Sigmoid colon (tissue), 7 donors: ENCODE measurements around the gene NME3. TPM values are rescaled to one million over a fixed set of nuclear protein-coding genes. Genes with fewer than 3 reads are reported as not detected.

Source experiments
- DNase-seq: peaks from one replicate; pipeline ENCODE4 v3.0.0-alpha.2; 2019
- H3K27ac ChIP-seq, 4 donors: fragments of 200-600 bp; sonication (generic); one replicate each; pipeline ENCODE4 v1.5.1; 2016 to 2019; ENCODE audit warnings: mild to moderate bottlenecking in 1 of 4
- H3K27me3 ChIP-seq, 3 donors: fragments of 200-600 bp; sonication (generic); one replicate each; pipeline ENCODE4 v1.5.1; 2019; ENCODE audit warnings: mild to moderate bottlenecking in 1 of 3
- H3K36me3 ChIP-seq, 4 donors: fragments of 200-600 bp; sonication (generic); one replicate each; pipeline ENCODE4 v1.5.1; 2016 to 2019
- H3K4me1 ChIP-seq, 4 donors: fragments of 200-600 bp; sonication (generic); one replicate each; pipeline ENCODE4 v1.5.1; 2017 to 2019
- H3K4me3 ChIP-seq, 4 donors: fragments of 200-600 bp; sonication (generic); one replicate each; pipeline ENCODE4 v1.5.1; 2017 to 2019; ENCODE audit warnings: mild to moderate bottlenecking in 2 of 4, moderate library complexity in 1 of 4
- H3K9me3 ChIP-seq, 4 donors: fragments of 200-600 bp in 3 of 4; sonication (generic) in 3 of 4; one replicate each; pipeline versions ENCODE4 v1.5.1 to v1.6.1; 2013 to 2019
- CTCF ChIP-seq, 4 experiments: fragments of 450-650 bp in 3 of 4; fragments of 200-600 bp in 1 of 4; IDR thresholded peaks; one replicate each; pipeline ENCODE4 v1.5.1; 2016 to 2019; ENCODE audit warnings: antibody characterized with exemption in 4 of 4, mild to moderate bottlenecking in 3 of 4, moderate library complexity in 2 of 4
- EP300 ChIP-seq, 4 donors: sonication (generic); formaldehyde crosslinking; IDR thresholded peaks; one replicate each; pipeline ENCODE4 v1.6.1; 2017; ENCODE audit warnings: antibody characterized with exemption in 4 of 4
- POLR2A ChIP-seq, 2 donors: fragments of 450-650 bp; IDR thresholded peaks; one replicate each; pipeline ENCODE4 v1.6.1; 2016; ENCODE audit warnings: antibody characterized with exemption in 2 of 2, mild to moderate bottlenecking in 2 of 2, moderate library complexity in 2 of 2
- POLR2AphosphoS5 ChIP-seq, 4 donors: sonication (generic); formaldehyde crosslinking; IDR thresholded peaks; one replicate each; pipeline ENCODE4 v1.6.1; 2017; ENCODE audit warnings: antibody characterized with exemption in 4 of 4
- WGBS, 2 donors: extraction: QIAGEN DNeasy Blood & Tissue Kit; methylation state at CpG; one replicate each; pipeline ENCODE4 v1.1.7; 2013; 5-methylcytosine and 5-hydroxymethylcytosine counted together
- intact Hi-C: fragments of 100-400 bp; cut with DNase I; formaldehyde crosslinking; loops from one replicate; pipeline ENCODE4 v1.15.1; 2023
- polyA plus RNA-seq, 3 donors: library from polyadenylated mRNA; stranded (reverse); fragments of 200-250 nt; gene quantifications; one replicate each; pipeline ENCODE4 v1.2.3, GENCODE V29; 2013
- total RNA-seq, 4 donors: library from RNA; depleted of rRNA; stranded (reverse); fragments of >200 nt; gene quantifications; one replicate each; pipeline ENCODE4 v1.1.0, GENCODE V29; 2016
- donor health status: healthy with polysubstance abuse.
- donor health status: Bipolar disorder and iron deficiency.
- donor health status: healthy.

The NME3 gene
- total and polyA plus RNA-seq, 7 donors: 32.4 to 152 (median 87.8) TPM

GRCh38 chr16:1763521-1764511 is 7.5 kb downstream of the NME3 start:
- Histone ChIP-seq H3K27ac (peak overlapping the region in 1 of 4 donors; percentile 17), H3K9me3 (no peaks in the 10 kb centered on the region), H3K4me3 (no peak overlapping the region), H3K36me3 (peaks cover 54 to 92% (median 75%) of the 10 kb centered on the region in 4 donors), H3K27me3 (no peaks in the 10 kb centered on the region), H3K4me1 (peaks cover 0 to 2% (median under 1%) of the 10 kb centered on the region in 4 donors)
- WGBS, 2 donors: 78 to 81% methylated on average over 81 of the region's 81 CpGs
- intact Hi-C loops: no loop called here
- peak in 2 of 4 experiments; percentile 30 to 39 for TF ChIP-seq CTCF (IDR thresholded peaks at IDR 0.05)
- no peak for TF ChIP-seq POLR2A (IDR thresholded peaks at IDR 0.05)
- DNase-seq: no peak

DNA sequence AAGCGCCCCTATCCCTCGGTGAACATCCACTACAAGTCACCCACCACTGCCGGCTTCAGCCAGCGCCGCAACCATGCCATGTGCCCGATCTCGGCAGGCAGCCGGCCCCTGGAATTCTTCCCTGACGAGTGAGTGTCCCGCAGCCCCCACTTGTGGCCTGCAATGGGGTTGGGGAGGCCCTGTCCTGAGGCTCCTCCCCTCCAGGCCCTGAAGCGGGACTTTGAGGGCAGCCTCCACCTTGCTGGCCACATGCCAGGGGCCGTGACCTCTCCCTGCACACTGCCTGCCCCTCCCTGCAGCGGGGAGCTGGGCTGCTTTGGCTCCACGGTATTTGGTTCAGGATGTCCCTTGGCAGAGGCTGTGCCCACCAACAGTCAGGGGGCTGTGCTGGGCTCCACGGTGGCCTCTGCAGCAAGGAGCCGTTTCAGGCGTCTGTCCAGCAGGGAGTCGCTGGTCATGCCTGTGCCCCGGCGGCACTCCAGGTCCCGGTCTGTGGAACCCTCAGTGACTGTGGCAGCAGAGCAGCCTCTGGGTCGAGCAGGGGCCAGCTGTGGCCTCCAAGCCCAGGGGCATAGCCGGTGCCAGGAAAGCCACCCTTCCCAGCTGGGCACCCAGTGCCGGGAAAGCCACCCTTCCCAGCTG is 8.3 kb downstream of the NME3 start:
- H3K9me3 ChIP-seq: no peaks in the 10 kb centered on the region
- WGBS, 2 donors: 89 to 91% methylated on average over 24 of the region's 24 CpGs
- no peak for TF ChIP-seq EP300 (IDR thresholded peaks at IDR 0.05)
- TF ChIP-seq POLR2A (IDR thresholded peaks at IDR 0.05): no peak
- TF ChIP-seq CTCF (IDR thresholded peaks at IDR 0.05): no peak
- TF ChIP-seq POLR2AphosphoS5 (IDR thresholded peaks at IDR 0.05): no peak
- H3K27me3 ChIP-seq: no peaks in the 10 kb centered on the region
- peaks cover 46 to 91% (median 71%) of the 10 kb centered on the region in 4 donors for H3K36me3 ChIP-seq
- H3K27ac ChIP-seq: no peak overlapping the region
- DNase-seq: no peak
- H3K4me1 ChIP-seq: no peaks in the 10 kb centered on the region
- H3K4me3 ChIP-seq: no peak overlapping the region
- intact Hi-C loops: no loop called here

DNA sequence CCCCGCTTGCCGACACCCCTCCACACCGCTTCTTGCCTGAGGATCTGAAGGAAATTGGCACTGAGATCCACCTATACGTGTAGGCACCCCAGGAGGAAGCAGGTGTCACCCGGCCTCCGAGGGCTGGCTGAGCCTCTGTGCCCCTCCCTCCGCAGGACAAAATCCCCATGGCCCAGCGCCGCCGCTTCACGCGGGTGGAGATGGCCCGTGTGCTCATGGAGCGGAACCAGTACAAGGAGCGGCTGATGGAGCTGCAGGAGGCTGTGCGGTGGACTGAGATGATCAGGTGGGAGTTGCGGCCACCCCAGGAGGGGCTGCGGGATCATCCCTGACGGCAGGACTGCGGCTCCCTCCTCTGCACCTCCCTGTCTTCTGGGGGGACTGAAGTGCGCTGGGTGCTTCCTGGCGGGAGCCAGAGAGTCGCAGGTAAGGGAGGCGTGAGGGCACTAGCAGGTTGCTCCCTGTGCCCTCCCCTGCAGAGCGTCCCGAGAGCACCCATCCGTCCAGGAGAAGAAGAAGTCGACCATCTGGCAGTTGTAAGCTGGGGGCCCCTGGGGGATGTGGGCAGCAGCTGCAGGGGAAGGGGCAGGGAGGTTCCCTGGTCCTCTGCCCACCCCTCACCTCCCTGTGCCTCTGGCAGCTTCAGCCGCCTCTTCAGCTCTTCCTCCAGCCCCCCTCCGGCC is 9.0 kb downstream of the NME3 start:
- Histone ChIP-seq H3K36me3 (peaks cover 40 to 91% (median 68%) of the 10 kb centered on the region in 4 donors), H3K27ac (no peak overlapping the region), H3K4me1 (no peaks in the 10 kb centered on the region), H3K4me3 (no peak overlapping the region), H3K27me3 (no peaks in the 10 kb centered on the region), H3K9me3 (no peaks in the 10 kb centered on the region)
- WGBS, 2 donors: 92 to 94% methylated on average over 30 of the region's 30 CpGs
- no peak for TF ChIP-seq POLR2A (IDR thresholded peaks at IDR 0.05)
- TF ChIP-seq POLR2AphosphoS5 (IDR thresholded peaks at IDR 0.05): no peak
- no peak for TF ChIP-seq CTCF (IDR thresholded peaks at IDR 0.05)
- TF ChIP-seq EP300 (IDR thresholded peaks at IDR 0.05): no peak
- intact Hi-C loops: no loop called here
- DNase-seq: no peak

- H3K4me1 ChIP-seq: no peaks in the 10 kb centered on the region
- TF ChIP-seq CTCF (IDR thresholded peaks at IDR 0.05): no peak
- TF ChIP-seq POLR2AphosphoS5 (IDR thresholded peaks at IDR 0.05): no peak
- TF ChIP-seq POLR2A (IDR thresholded peaks at IDR 0.05): no peak
- no peaks in the 10 kb centered on the region for H3K9me3 ChIP-seq
- H3K36me3 ChIP-seq: peaks cover 34 to 89% (median 62%) of the 10 kb centered on the region in 4 donors
- DNase-seq: no peak
- intact Hi-C loops: no loop called here
- 95 to 96% methylated on average over 15 of the region's 15 CpGs for WGBS, 2 donors
- H3K27me3 ChIP-seq: no peaks in the 10 kb centered on the region
- no peak overlapping the region for H3K4me3 ChIP-seq
- H3K27ac ChIP-seq: no peak overlapping the region
These were observed 9.6 kb downstream of the NME3 start for GRCh38 chr16:1761751-1762150.
